Kidney tubule cell (primary cell): ENCODE data around the gene LILRB2.
A peak's percentile ranks its signal among the peaks of the same experiment; 100 is the strongest.
"Not testable (repeated sequence)": the region's sequence is repeated elsewhere in the genome, so short reads cannot be mapped to it uniquely, and the experiment has no call there.

Experiments used
- DNase-seq: peaks from one replicate; pipeline ENCODE4 v3.0.0-alpha.2; 2018; ENCODE audit warnings: low spot score

LILRB2 gene

DNA sequence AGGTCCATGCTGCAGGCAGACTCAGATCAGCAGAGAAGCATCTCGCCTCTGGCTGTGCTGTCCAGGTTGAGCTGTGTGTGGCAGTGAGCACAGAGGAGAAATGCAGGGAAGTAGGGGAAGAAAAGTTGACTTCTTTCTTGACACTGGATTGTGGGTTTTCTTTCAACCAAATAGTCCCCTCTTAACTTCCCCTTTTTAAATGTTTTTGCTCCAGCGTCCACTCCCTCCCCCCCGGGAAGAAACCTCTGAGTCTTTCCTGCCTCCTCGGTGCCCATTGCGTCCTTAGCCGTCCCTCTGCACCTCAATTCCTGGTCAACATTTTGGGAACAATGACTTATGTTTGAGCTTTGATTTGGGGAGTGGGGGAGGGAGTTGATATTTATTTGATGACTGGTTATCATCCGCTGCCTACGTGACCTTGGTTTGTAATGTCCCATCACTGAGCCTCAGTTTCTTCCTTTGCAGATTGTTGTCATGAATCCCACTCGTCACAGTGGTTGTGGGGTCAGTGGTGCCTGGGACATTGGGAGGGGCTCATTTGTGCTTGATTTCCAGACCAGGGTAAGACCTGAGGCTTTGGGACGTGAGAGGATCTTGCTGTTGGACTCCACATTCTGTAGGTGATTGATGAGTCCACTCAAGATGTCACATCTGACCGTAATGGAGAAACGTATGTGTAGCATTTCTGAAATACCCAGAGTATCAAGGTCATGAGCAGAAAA lies at the start of gene LILRB2:
Gene LILRB2 (minus strand): TSS at position 104 of the 722 bp plus-strand sequence. CDS start 614 bp downstream, outside the sequence.
- DNase-seq = no peak

DNA sequence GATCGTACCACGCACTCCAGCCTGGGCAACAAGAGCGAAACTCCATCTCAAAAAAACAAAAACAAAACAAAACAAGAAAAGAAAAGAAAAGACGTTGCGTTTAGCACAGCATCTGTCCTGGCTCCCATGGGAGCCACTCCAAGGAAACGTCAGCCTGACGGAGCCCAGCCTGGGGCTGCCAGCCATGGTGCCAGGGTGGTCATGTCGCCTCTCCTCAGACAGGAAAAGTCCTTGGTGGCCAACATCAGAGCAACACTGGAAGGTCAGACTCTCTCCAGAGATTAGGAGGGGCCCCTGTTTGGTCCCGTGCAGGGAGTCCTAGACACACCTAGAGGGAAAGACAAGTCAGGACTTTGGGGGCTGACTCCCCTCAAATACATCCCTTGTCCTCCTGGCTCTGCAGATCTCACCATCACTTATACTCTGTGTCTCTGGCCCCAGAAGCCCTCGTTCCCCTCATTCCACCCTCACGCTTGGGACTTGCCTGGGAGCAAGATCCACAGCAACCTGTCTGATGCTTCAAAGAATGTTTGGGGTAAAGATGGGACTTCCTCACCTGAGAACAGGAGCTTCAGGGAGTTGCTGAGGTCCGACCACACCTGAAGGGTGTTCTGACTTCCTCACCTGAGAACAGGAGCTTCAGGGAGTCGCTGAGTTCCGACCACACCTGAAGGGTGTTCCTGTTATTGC lies 48.7 kb upstream of the LILRB2 start:
- no peak for DNase-seq

DNA sequence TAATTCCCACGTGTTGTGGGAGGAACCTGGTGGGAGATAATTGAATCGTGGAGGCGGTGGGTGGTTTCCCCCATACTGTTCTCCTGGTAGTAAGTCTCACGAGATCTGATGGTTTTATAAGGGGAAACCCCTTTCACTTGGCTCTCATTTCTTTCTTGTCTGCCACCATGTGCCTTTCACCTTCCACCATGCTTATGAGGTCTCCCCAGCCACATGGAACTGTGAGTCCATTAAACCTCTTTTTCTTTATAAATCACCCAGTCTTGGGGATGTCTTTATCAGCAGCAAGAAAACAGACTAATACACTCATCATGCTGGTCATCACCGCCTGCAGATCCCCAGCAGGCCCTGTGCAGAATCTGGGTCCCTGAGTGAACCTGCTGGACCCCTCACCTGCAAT lies 47.9 kb upstream of the LILRB2 start:
- not testable (repeated sequence) for DNase-seq

DNA sequence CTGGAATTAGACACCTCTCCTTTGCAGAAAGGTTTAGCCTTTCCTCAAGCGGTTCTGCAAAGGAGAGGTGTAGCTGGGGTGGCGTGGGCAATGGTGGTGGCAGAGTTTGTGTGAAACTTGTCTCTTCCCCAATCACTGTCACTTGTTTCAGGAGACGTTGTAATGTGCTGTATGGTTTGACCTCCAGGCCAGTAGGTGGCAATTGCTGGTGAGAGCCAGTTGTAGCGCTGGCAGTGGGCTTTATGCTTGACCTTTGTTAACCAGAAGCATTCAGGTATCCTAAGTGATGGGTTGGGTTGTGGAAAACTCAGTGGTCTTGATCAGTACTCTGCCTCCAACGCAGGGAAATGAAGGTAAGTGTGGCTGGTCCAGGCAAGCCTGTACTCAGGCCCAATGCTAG lies 44.7 kb upstream of the LILRB2 start:
- no peak for DNase-seq

DNA sequence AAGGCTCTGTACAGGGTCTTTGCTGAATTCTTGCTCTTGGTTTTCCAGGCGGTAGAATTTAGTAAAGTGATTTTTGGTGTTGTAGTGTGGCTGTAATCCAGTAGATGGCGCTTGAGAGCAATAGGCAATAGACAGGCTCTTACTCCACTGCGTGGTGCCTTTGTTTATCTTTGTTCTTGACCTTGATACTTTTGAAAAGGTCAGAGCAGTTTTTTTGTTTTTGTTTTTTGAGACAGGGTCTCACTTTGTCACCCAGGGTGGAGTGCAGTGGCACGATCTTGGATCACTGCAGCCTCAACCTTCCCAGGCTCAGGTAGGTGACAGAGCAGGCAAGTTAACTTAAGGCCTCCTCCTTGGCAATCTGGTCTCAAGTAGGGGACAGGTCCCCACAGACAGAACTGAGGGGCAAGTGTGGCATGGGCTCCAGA lies 44.3 kb upstream of the LILRB2 start:
- DNase-seq = peak; percentile 39

DNA sequence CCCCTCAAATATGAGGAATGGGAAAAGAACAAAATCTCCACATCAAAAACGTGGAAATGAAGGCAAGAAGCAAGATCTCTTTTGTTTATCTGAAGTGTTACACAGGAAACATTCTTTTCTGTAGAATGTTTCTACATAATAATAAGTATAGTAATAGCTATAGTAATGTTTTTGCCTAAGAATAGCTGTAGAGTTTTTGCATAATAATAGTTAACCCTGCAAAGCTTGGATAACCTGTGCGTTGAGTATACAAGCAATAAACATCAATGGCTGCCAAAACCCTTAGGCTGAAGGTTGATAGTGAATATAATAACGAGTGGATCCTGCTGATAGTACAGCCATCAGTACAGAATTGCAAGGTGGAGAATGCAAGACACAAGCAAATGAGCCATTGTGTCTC lies 43.2 kb upstream of the LILRB2 start:
- DNase-seq = no peak

DNA sequence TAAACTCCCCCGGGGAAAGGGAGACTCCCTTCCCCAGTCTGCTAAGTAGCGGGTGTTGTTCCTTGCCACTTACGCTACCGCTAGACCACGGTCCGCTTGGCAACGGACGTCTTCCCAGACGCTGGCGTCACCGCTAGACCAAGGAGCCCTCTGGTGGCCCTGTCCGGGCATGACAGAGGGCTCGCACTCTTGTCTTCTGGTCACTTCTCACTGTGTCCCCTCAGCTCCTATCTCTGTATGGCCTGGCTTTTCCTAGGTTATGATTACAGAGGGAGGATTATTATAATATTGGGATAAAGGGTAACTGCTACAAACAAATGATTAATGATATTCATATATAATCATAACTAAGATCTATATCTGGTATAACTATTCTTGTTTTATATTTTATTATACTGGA lies 42.0 kb upstream of the LILRB2 start:
- not testable (repeated sequence) for DNase-seq

DNA sequence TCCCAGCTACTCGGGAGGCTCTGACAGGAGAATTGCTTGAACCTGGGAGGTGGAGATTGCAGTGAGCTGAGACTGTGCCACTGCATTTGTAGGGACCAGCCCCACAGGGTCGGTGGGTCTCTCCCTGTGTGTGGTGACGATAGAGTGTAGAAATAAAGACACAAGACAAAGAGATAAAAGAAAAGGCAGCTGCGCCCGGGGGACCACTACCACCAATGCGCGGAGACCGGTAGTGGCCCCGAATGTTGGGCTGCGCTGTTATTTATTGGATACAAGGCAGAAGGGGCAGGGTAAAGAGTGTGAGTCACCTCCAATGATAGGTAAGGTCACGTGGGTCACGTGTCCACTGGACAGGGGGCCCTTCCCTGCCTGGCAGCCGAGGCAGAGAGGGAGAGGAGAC lies 41.4 kb upstream of the LILRB2 start:
- not testable (repeated sequence) for DNase-seq

DNA sequence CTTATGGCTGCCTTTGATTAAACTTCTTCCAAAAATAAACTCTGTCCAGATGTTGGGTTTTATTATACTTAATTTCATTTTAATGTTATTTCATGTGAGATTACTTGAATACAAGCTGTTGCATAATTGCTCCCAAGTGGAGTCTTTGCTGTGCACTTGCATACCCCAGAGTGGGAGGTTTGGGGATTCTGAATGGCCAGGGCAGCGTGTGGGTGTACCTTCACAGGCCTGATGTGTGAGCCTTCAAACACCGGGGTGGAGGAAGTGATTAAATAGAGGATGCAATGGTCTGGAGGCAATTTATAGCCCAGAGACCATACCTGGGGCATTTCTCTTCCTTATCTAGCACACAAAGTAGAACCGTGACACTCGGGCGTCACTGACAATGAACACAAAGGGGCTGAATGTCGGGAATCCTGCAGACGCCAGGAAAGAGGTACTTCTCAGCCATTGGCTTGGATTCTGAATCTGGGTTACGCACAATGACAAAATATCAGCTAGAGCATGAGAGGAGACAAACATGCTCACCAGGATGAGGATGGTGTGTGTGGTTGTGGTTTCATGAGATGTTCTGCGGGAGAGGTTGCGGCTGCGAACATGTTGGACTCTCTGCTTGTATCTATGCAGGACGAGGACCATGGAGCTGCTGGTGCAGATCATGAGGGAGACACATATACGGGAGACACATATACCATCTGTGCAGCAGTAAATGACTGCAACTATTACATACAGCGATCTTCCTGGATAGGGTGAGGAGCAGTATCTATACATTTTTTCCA lies 39.2 kb upstream of the LILRB2 start:
- DNase-seq = no peak

DNA sequence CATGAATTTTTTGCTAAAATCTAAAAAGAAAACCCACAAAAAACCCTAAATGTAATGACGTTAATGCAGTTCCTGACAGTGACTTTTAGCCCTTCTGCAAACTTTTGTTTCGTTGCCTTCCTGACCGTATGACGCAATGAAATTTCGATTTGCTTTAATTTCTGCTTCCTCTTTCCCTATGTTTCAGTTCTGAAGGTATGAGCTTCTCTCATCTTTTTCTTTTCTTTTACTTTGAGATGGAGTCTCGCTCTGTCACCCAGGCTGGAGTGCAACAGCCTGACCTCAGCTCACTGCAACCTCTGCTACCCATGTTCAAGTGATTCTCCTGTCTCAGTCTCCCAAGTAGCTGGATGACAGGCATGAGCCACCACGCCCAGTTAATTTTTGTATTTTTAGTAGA lies 38.1 kb upstream of the LILRB2 start:
- no peak for DNase-seq

DNA sequence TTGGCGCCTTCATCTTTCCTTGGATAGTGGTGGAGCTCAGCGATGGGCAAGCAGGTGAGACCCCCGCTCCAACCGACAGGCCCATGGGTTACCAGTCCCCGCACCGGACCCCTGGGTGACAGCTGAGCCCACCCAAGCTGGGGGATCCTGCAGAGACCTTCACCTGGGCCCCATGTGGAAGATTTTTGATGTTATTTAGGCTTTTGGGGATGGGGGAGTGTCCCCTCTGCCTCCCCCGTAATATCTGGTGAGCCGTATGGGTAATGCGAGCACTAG lies 37.0 kb upstream of the LILRB2 start:
- DNase-seq = no peak

DNA sequence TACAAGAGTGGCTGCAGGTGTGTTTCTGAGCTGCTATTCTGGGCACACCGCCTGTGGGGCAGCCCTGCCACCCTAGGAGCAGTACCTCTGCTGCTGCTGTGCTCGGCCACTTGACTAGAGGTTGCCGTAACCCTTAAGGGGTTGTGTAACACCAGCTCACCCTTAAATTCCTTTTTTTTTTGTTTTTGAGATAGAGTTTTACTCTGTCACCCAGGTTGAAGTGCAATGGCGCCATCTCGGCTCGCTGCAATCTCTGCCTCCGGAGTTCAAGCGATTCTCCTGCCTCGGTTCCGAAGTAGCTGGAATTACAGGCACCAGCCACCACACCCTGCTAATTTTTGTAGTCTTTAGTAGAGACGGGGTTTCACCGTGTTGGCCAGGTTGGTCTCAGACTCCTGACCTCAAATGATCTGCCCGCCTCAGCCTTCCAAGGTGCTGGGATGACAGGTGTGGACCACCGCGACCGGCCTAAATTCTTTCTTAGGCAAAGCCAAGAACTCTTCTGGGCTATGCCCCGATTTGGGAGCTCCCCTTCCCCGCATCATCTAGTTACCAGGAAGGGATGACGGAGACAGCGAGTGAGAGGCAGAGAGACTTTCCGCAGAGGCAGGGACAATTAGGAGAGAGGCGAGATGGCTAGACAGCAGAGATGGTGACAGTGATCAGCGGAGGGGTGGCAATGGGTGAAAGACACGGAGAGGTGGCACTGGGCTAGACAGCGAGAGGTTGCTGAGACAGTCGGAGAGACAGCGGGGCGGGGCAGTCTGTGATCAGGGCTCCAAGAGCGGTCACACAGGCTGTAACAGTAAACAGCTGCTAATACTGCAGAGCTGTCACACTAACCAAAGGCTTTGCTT lies 36.4 kb upstream of the LILRB2 start:
- no peak for DNase-seq

DNA sequence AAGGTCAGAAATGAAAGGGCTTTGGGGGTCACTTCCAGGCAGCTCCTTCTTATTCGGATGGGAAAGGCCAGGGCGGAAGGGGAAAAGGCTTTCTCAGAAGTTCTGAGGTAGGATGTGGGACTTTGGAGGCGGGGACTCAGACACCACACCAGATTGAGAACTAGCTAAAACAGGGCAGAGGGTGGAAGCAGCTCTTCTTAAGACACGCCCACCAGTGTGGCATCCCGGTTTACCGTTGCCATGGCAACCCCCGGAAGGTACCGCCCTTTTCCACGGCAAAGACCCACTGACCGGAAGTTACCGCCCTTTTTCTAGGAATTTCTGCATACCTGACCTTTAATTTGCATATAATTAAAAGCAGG lies 35.8 kb upstream of the LILRB2 start:
- no peak for DNase-seq

DNA sequence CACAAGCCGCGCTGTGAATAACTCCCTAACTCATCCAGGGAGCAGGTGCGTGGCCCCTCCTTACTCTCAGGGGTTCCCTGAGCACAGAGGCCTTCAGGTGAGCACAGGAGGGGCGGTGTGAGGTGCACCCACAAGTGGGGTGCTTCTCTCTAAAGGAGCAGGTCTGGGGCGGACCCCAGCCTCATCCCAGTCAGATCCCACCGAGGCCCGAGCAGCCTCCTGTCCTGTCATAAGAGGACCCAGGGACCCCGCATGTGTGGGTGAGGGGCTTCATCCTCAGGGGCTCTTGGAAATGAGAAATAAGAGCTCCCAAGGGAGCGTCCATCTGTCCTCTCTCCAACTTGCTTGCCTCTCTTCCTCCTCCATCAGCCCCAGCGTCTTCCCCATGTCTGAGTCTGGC lies 35.0 kb upstream of the LILRB2 start:
- no peak for DNase-seq

DNA sequence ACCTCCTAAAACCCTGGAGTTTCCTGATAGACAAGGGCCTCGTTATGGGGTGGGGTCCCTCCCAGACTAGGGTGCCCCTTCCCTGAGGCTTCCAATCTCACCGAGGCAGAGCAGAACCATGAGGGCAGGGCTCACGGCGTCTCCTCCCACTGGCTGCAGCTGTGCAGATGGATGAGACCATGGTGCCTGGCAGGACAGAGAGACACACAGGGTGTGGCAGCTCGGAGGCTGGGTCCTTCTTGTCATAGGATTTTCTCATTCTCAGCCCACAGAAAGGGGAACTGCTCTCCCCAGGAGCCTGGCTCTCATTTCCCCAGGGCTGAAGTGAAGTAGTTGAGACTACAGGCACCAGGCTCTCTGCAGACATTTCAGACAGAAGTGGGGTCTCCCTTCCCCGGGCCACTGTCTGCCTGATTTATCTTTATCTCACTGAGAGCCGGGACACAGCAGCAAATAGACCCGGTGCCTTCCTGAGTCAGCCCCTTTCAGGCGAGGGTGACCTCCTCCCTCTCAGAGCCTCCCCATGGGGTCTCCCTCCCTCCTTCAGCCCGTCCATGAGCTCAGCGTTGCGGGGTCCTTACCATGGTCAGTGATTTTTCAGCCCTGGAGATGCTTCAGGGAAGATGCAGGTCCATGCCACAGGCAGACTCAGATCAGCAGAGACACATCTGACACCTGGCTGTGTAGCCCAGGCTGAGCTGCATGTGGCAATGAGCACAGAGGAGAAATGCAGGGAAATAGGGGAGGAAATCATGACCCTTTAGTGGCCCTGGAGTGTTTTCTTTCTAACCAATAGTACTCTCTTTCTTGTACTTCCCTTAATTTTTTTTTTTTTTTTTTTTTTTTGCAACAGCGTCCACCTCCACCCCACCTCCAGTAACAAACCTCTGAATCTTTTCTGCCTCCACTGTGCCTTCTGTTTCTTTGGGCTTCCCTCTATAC lies 31.8 kb upstream of the LILRB2 start, which contains the start of gene LILRA5:
Gene LILRA5 (minus strand): TSS at position 731 of the 942 bp plus-strand sequence. CDS start 147 bp downstream, at position 584.
- DNase-seq = no peak

DNA sequence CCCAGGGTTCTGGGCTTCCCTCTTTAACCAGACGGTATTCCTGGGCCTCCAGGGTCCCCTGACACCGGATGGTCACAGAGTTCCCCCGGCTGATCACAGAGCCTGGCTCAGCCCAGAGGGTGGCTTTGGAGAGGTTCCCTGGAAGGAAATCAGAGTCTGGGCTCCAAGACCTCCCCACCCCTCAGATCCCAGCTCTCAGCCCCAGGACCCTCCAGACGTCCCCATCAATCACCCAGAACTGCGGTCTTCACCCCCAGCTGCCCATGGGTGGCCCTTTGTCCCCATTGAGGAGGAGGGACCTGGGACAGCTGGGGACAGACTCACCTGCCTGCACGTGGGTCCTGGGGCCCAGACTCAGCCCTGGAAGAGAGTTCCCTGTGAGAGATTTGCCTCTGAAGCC lies 31.1 kb upstream of the LILRB2 start:
- DNase-seq = no peak

DNA sequence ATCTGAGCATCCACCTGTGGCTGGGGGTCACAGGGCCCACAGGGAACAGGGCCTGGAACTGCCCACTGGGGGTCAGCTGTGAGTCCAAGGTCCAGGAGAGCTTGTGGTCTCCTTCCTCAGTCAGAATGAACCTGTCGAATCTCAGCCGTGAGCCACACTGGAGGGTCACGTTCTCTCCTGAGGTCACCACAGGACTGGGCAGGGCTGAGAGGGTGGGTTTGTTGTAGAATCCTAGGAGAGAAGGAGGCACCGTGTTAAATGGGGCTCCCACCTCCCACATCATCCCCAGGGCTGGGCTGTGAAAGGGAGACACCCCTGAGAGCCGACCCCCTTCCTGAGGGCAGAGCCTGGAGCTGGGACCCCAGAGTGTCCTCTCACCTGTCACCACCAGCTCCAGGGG lies 30.6 kb upstream of the LILRB2 start:
- no peak for DNase-seq

DNA sequence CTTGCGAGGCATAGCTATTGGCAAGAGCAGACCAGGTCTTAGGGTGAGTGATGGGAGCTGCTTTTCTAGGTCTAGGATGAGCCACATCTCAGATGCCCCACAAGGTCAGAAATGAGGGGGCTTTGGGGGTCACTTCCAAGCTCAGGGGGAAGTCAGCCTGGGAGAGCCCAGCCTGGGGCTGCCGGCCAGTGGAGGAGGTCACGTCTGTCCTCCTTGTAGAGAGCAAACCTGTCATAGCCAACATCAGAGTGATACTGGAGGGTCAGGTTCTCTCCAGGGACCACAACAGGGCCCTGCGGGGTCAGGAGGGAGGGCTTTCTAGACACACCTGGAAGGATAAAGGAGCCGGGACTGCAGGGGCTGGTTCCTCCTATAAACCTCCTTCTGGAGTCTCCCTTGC lies 29.6 kb upstream of the LILRB2 start:
- DNase-seq = no peak

DNA sequence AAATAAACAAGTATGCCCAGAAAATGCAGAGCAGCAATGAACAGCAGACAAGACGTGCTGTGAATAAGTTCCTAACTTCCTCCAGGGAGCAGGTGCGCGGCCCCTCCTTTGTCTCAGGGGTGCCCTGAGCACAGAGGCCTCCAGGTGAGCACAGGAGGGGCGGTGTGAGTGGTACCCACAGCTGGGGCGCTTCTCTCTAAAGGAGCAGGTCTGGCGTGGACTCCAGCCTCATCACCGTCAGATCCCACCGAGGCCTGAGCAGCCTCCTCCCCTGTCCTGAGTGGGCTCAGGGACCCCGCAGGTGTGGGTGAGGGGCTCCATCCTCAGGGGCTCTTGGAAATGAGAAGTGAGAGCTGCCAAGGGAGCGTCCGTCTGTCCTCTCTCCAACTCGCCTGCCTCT lies 28.9 kb upstream of the LILRB2 start:
- no peak for DNase-seq

DNA sequence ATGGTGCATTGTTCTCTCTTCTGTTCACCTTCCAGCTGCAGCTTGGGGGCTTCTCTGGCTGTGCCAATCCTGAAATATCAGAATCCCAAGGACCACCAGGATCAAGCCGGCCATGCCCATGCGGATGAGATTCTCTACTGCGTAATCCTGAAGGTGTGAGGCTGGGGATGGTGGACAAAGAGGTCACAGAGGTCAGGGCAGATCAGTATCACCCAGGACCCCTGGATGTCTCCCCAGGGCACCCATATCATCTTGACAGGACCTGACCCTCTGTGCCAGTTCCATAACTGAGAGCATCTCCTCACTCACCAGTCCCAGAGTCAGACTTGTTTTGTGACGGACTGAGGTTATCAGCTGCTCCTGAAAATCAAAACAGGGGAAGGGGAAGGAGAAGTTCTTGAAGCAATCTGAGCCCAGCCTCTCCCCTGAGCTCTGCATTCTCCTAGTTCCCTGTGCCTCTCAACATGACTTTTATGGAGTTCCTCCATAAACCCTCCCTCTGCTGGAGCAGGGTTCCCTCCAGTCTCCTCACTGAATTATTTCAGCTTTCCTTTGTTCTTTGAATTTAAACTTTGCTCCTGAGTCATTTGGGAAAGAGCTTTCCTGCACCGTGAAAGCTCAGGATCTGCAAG lies 26.6 kb upstream of the LILRB2 start:
- DNase-seq = no peak

DNA sequence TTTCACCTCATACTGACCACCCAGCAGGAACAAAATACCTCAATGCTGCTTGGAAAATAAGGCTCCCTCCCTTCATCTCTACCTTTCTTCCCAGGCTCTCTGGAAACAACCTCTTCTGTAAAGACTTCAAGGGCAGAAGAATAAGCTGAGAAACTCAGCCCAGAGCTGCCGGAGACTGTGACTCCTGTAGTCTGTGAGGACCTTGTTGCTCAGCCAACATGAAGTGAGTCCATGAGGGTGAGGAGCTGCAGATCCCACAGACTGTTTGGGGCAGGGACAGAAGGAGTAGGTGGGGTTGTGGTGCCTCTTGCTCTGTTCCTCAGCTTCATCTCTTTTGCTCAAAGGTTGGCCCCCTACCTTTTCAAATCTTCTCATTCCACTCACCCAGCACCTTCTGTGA lies 24.2 kb upstream of the LILRB2 start:
- DNase-seq = no peak
